A549 (cell line): ENCODE data around the gene EIF3M. TPM values are rescaled to one million over a fixed set of nuclear protein-coding genes. Genes with fewer than 3 reads are reported as not detected.

Experiments used
- ATAC-seq, 2 experiments: fragments of 200-7000 bp in 1 of 2; fragments of >200 bp in 1 of 2; cut with Nextera tagmentation in 1 of 2; cut with Tn5 transposase in 1 of 2; 3 replicates each; pipeline versions ENCODE4 v1.8.0 to v1.9.1; 2018 to 2020; ENCODE audit warnings: mild to moderate bottlenecking in 1 of 2, moderate library complexity in 1 of 2
- CTCF ChIA-PET: fragments of 300-600 bp; sonication (Branson Sonifier 250); formaldehyde crosslinking; extraction: SDS; loops from one replicate; lab custom pipeline; 2021; ENCODE audit warnings: antibody characterized with exemption, inconsistent platforms; lab: Yijun Ruan, JAX
- POLR2A ChIA-PET: fragments of 350-600 bp; formaldehyde crosslinking; extraction: SDS; loops from one replicate; lab custom pipeline; 2021; ENCODE audit warnings: antibody characterized with exemption, inconsistent platforms; lab: Yijun Ruan, JAX
- DNase-seq, 2 experiments: peaks; one replicate each; pipeline versions ENCODE4 v3.0.0 to v3.0.0-alpha.2; 2011 to 2016; ENCODE audit warnings: low read depth in 1 of 2, low spot score in 1 of 2
- FAIRE-seq: peaks from 2 replicates; lab custom pipeline; 2011; peaks lifted over from hg19 to GRCh38; lab: Jason Lieb, UNC
- H3K27ac ChIP-seq, 2 experiments: fragments of >200 bp; sonication (Bioruptor Twin); formaldehyde crosslinking; 3 replicates each; pipeline ENCODE4 v1.5.1; 2016 to 2017
- H3K4me1 ChIP-seq: fragments of >200 bp; sonication (Bioruptor Twin); formaldehyde crosslinking; 3 replicates; pipeline ENCODE4 v1.6.1; 2016
- H3K4me2 ChIP-seq: fragments of >200 bp; sonication (Bioruptor Twin); formaldehyde crosslinking; 3 replicates; pipeline ENCODE4 v1.6.1; 2016
- H3K4me3 ChIP-seq: fragments of >200 bp; sonication (Bioruptor Twin); formaldehyde crosslinking; 3 replicates; pipeline ENCODE4 v1.5.1; 2016
- H3K9me3 ChIP-seq: fragments of >200 bp; sonication (Bioruptor Twin); formaldehyde crosslinking; 3 replicates; pipeline ENCODE4 v1.6.1; 2016
- CBX2 ChIP-seq: fragments of 200-600 bp; sonication (generic); IDR thresholded peaks from 2 replicates; pipeline ENCODE4 v1.6.1; 2016; ENCODE audit warnings: low read depth, mild to moderate bottlenecking, borderline replicate concordance
- CBX8 ChIP-seq: fragments of 200-600 bp; sonication (generic); IDR thresholded peaks from 2 replicates; pipeline ENCODE4 v1.6.1; 2016
- EP300 ChIP-seq, 2 experiments: fragments of >200 bp; sonication (Bioruptor Twin); formaldehyde crosslinking; IDR thresholded peaks; 2 replicates in 1 of 2; 3 replicates in 1 of 2; pipeline ENCODE4 v1.6.1; 2016 to 2017
- ESRRA ChIP-seq: fragments of 150-350 bp; IDR thresholded peaks from 2 replicates; pipeline ENCODE4 v1.6.1; 2014; ENCODE audit warnings: mild to moderate bottlenecking, low read length, borderline replicate concordance
- HOXA7 ChIP-seq: fragments of 250-450 bp; sonication (Bioruptor Pico); IDR thresholded peaks from 2 replicates; pipeline ENCODE4 v1.5.0; 2020; ENCODE audit warnings: mild to moderate bottlenecking, moderate library complexity
- JUN ChIP-seq, 2 experiments: fragments of >200 bp; sonication (Bioruptor Twin); formaldehyde crosslinking; IDR thresholded peaks; 2 replicates in 1 of 2; 3 replicates in 1 of 2; pipeline ENCODE4 v1.6.1; 2016 to 2017
- JUNB ChIP-seq: fragments of >200 bp; sonication (Bioruptor Twin); formaldehyde crosslinking; IDR thresholded peaks from 2 replicates; pipeline ENCODE4 v1.6.1; 2016
- KDM5A ChIP-seq: fragments of 200-600 bp; sonication (generic); IDR thresholded peaks from 2 replicates; pipeline ENCODE4 v1.6.1; 2016; ENCODE audit warnings: antibody characterized with exemption, mild to moderate bottlenecking
- MAFK ChIP-seq: fragments of 450-650 bp; IDR thresholded peaks from 2 replicates; pipeline ENCODE4 v1.6.1; 2014; ENCODE audit not compliant: partially characterized antibody
- NFE2L2 ChIP-seq: fragments of 150-350 bp; conservative IDR thresholded peaks from 2 replicates; pipeline ENCODE4 v1.6.1; 2014; ENCODE audit warnings: low read length
- NR3C1 ChIP-seq: fragments of >200 bp; sonication (Bioruptor Twin); formaldehyde crosslinking; IDR thresholded peaks from 3 replicates; pipeline ENCODE4 v1.6.1; 2017
- PHF8 ChIP-seq: fragments of 200-600 bp; sonication (generic); IDR thresholded peaks from 2 replicates; pipeline ENCODE4 v1.6.1; 2016; ENCODE audit warnings: low read depth, mild to moderate bottlenecking, antibody characterized with exemption, moderate library complexity, borderline replicate concordance
- POLR2A ChIP-seq: IDR thresholded peaks from 2 replicates; pipeline ENCODE4 v1.6.1; 2012; ENCODE audit warnings: mild to moderate bottlenecking, low read length
- POLR2AphosphoS2 ChIP-seq: conservative IDR thresholded peaks from 2 replicates; pipeline ENCODE4 v1.6.1; 2012; ENCODE audit warnings: low read length, improper control_type of control experiment, inconsistent platforms
- RARB ChIP-seq: fragments of 250-450 bp; sonication (Bioruptor Pico); IDR thresholded peaks from 2 replicates; pipeline ENCODE4 v1.8.0; 2021; ENCODE audit warnings: mild to moderate bottlenecking, moderate library complexity
- REST ChIP-seq: fragments of 200-600 bp; sonication (generic); IDR thresholded peaks from 2 replicates; pipeline ENCODE4 v1.6.1; 2016; ENCODE audit warnings: antibody characterized with exemption, mild to moderate bottlenecking, moderate library complexity
- RNF2 ChIP-seq: fragments of 200-600 bp; sonication (generic); IDR thresholded peaks from 2 replicates; pipeline ENCODE4 v1.6.1; 2016; ENCODE audit warnings: low read depth, mild to moderate bottlenecking, antibody characterized with exemption, moderate library complexity, borderline replicate concordance
- SREBF2 ChIP-seq: fragments of 450-650 bp; IDR thresholded peaks from 2 replicates; pipeline ENCODE4 v1.6.1; 2014; ENCODE audit warnings: mild to moderate bottlenecking, moderate library complexity
- TFCP2L1 ChIP-seq: fragments of 250-450 bp; sonication (Bioruptor Pico); IDR thresholded peaks from 2 replicates; pipeline ENCODE4 v1.5.0; 2021; ENCODE audit warnings: mild to moderate bottlenecking
- ZNF302 ChIP-seq: fragments of 250-450 bp; sonication (Bioruptor Pico); IDR thresholded peaks from 2 replicates; pipeline ENCODE4 v1.9.0; 2021; ENCODE audit warnings: inconsistent platforms, mild to moderate bottlenecking, moderate library complexity
- ZSCAN20 ChIP-seq: fragments of 250-450 bp; sonication (Bioruptor Pico); IDR thresholded peaks from 2 replicates; pipeline ENCODE4 v1.8.0; 2022; ENCODE audit warnings: mild to moderate bottlenecking, moderate library complexity
- WGBS: methylation state at CpG from one replicate; pipeline ENCODE4 v1.1.6; 2017; ENCODE audit errors: missing lambda C conversion rate; 5-methylcytosine and 5-hydroxymethylcytosine counted together
- polyA plus RNA-seq, 4 experiments: library from polyadenylated mRNA; depleted of rRNA in 3 of 4; stranded (reverse); fragments of >200 nt; fragmentation: RNase III in 1 of 4; extraction: RNeasy Plus Mini Kit Qiagen cat#74134 plus additional on column Dnase treatment in 1 of 4; gene quantifications; 2 replicates in 3 of 4; 3 replicates in 1 of 4; pipeline ENCODE4 v1.2.3, GENCODE V29; 2011 to 2017
- TF ChIP-seq, protein P1 (sequence below): fragments of >200 bp; sonication (Bioruptor Twin); formaldehyde crosslinking; IDR thresholded peaks from 2 replicates; pipeline ENCODE4 v1.6.1; 2016
- TF ChIP-seq, protein P2 (sequence below): IDR thresholded peaks from 2 replicates; pipeline ENCODE4 v1.6.1; 2012; ENCODE audit warnings: low read depth, borderline replicate concordance
- TF ChIP-seq, protein P3 (sequence below): IDR thresholded peaks from 2 replicates; pipeline ENCODE4 v1.6.1; 2012
- TF ChIP-seq, protein P4 (sequence below): fragments of 450-650 bp; IDR thresholded peaks from 2 replicates; pipeline ENCODE4 v1.6.1; 2014; ENCODE audit warnings: antibody characterized with exemption

EIF3M gene
- polyA plus RNA-seq, 2 of the 4 experiments (the other 2 are of a cell fraction) = 436 to 890 TPM

GRCh38 chr11:32566517-32566916, 17.1 kb upstream of the EIF3M start (continued):
- TF ChIP-seq ZSCAN20 (CRISPR knock-in tag) = no peak
- TF ChIP-seq POLR2A = no peak
- no peak for TF ChIP-seq JUN (IDR thresholded peaks at IDR 0.05)
- TF ChIP-seq, protein P1, sequence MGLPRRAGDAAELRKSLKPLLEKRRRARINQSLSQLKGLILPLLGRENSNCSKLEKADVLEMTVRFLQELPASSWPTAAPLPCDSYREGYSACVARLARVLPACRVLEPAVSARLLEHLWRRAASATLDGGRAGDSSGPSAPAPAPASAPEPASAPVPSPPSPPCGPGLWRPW = no peak

DNA sequence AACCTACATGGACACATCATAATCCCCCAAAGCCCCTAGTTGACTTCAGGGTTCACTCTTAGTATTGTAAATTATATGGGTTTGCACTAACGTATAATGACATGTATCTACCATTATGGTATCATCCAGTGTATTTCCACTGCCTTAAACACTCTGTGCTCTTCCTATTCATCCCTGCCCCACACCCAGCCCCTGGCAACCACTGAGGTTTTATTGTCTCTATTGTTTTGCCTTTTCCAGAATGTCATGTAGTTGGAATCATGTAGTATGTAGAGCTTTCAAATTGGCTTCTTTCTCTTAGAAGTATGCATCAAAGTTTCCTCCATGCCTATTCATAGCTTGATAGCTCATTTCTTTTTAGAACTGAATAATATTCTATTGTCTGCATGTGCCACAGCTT, 16.5 kb upstream of the EIF3M start:
- no peak for FAIRE-seq
- ChIA-PET CTCF (interaction anchor here (0.9 kb wide), 2 partner anchors 12 to 137 kb away, joined by 3 read pairs; no protein-coding TSS in a partner anchor), POLR2A (interaction anchor here (1.1 kb wide), 1 partner anchor 16 kb away, joined by 3 read pairs; the partner anchor contains the start of gene EIF3M)
- WGBS = 78% methylated on average over 1 of the region's 1 CpG
- H3K27ac ChIP-seq = no peak overlapping the region
- H3K4me1 ChIP-seq = no peaks in the 10 kb centered on the region
- H3K4me3 ChIP-seq = no peak overlapping the region
- DNase-seq = no peak
- H3K9me3 ChIP-seq = no peaks in the 10 kb centered on the region
- TF ChIP-seq, protein P2, sequence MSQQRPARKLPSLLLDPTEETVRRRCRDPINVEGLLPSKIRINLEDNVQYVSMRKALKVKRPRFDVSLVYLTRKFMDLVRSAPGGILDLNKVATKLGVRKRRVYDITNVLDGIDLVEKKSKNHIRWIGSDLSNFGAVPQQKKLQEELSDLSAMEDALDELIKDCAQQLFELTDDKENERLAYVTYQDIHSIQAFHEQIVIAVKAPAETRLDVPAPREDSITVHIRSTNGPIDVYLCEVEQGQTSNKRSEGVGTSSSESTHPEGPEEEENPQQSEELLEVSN = no peak
- TF ChIP-seq NR3C1 (no peak), ESRRA (no peak), CBX8 (no peak), TFCP2L1 (no peak)
- TF ChIP-seq, protein P3, sequence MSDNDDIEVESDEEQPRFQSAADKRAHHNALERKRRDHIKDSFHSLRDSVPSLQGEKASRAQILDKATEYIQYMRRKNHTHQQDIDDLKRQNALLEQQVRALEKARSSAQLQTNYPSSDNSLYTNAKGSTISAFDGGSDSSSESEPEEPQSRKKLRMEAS = no peak
- H3K4me2 ChIP-seq = no peak overlapping the region
- ATAC-seq = no peak

- no peak overlapping the region for H3K4me3 ChIP-seq
- 28% methylated on average over 4 of the region's 4 CpGs for WGBS
- ChIA-PET POLR2A (no interaction called here), CTCF (no interaction called here)
- no peaks in the 10 kb centered on the region for H3K9me3 ChIP-seq
- no peak for TF ChIP-seq PHF8
- TF ChIP-seq POLR2A = no peak
- TF ChIP-seq MAFK = no peak
- TF ChIP-seq HOXA7 (CRISPR knock-in tag) = no peak
- no peak for TF ChIP-seq TFCP2L1
- no peak for TF ChIP-seq REST
- no peak for DNase-seq
- H3K4me1 ChIP-seq = no peaks in the 10 kb centered on the region
- ATAC-seq = no peak
- no peak overlapping the region for H3K4me2 ChIP-seq
- FAIRE-seq = no peak
- no peak overlapping the region for H3K27ac ChIP-seq
Observed at GRCh38 chr11:32569313-32569881, 14.2 kb upstream of the EIF3M start.

GRCh38 chr11:32571039-32571438, 12.6 kb upstream of the EIF3M start:
- ATAC-seq (0 out of 6 replicates have a peak, but pooled peaks of 1 of the 2 experiments have one; percentile 39), FAIRE-seq (no peak), DNase-seq (no peak)
- ChIA-PET POLR2A (no interaction called here), CTCF (no interaction called here)
- H3K4me2 ChIP-seq = no peak overlapping the region
- no peaks in the 10 kb centered on the region for H3K4me1 ChIP-seq
- H3K27ac ChIP-seq = no peak overlapping the region
- 75% methylated on average over 10 of the region's 10 CpGs for WGBS
- H3K4me3 ChIP-seq = no peak overlapping the region
- H3K9me3 ChIP-seq = no peaks in the 10 kb centered on the region
- TF ChIP-seq EP300 (IDR thresholded peaks at IDR 0.05) = no peak
- TF ChIP-seq CBX8 = no peak
- TF ChIP-seq POLR2AphosphoS2 = no peak
- no peak for TF ChIP-seq RARB (CRISPR knock-in tag)
- no peak for TF ChIP-seq KDM5A
- no peak for TF ChIP-seq JUNB
- no peak for TF ChIP-seq NFE2L2
- TF ChIP-seq RNF2 = no peak
- TF ChIP-seq ZNF302 (CRISPR knock-in tag) = no peak
- TF ChIP-seq SREBF2 = no peak
- TF ChIP-seq, protein P4, sequence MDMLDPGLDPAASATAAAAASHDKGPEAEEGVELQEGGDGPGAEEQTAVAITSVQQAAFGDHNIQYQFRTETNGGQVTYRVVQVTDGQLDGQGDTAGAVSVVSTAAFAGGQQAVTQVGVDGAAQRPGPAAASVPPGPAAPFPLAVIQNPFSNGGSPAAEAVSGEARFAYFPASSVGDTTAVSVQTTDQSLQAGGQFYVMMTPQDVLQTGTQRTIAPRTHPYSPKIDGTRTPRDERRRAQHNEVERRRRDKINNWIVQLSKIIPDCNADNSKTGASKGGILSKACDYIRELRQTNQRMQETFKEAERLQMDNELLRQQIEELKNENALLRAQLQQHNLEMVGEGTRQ = no peak
- TF ChIP-seq CBX2 = no peak
